Measurements from ENCODE around the gene PAPPA.

Gene PAPPA

DNA sequence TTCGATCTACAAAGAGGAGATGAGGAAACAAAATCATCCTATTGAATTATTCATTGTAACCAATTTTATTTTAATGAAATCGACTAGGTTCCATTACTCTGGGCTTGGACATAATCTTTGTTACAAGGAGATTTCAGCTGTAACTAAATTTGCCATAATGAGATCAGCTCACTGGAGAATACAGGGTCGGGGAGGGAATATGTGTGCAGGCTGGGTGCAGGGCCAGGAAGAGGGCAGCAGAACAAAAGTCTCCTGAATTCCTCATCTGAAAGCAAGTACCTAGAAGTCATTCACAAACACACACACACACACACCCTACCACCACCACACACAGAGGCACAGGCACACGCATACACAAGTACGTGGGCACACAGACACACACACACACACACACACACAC lies 151.2 kb downstream of the PAPPA start:
- DNase-seq (ENCODE audit: low read depth) = no peak
- no peak overlapping the region for H3K4me3 ChIP-seq (ENCODE audit: low read depth, low read length)
- TF ChIP-seq MYC (IDR thresholded peaks at IDR 0.05; ENCODE audit: low read depth, low read length) = no peak
- TF ChIP-seq, protein P1, sequence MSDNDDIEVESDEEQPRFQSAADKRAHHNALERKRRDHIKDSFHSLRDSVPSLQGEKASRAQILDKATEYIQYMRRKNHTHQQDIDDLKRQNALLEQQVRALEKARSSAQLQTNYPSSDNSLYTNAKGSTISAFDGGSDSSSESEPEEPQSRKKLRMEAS (IDR thresholded peaks at IDR 0.05; ENCODE audit: low read depth, low read length) = no peak
- no peak for TF ChIP-seq POLR2A (IDR thresholded peaks at IDR 0.05; ENCODE audit: extremely low read depth, insufficient read length)
- TF ChIP-seq, protein P2, sequence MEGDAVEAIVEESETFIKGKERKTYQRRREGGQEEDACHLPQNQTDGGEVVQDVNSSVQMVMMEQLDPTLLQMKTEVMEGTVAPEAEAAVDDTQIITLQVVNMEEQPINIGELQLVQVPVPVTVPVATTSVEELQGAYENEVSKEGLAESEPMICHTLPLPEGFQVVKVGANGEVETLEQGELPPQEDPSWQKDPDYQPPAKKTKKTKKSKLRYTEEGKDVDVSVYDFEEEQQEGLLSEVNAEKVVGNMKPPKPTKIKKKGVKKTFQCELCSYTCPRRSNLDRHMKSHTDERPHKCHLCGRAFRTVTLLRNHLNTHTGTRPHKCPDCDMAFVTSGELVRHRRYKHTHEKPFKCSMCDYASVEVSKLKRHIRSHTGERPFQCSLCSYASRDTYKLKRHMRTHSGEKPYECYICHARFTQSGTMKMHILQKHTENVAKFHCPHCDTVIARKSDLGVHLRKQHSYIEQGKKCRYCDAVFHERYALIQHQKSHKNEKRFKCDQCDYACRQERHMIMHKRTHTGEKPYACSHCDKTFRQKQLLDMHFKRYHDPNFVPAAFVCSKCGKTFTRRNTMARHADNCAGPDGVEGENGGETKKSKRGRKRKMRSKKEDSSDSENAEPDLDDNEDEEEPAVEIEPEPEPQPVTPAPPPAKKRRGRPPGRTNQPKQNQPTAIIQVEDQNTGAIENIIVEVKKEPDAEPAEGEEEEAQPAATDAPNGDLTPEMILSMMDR (IDR thresholded peaks at IDR 0.05; ENCODE audit: low read depth, low read length) = no peak

GRCh38 chr9:116308076-116308475 lies 154.5 kb downstream of the PAPPA start:
- DNase-seq (ENCODE audit: low read depth) = no peak
- no peak overlapping the region for H3K4me3 ChIP-seq (ENCODE audit: low read depth, low read length)
- TF ChIP-seq MYC (IDR thresholded peaks at IDR 0.05; ENCODE audit: low read depth, low read length) (no peak), POLR2A (IDR thresholded peaks at IDR 0.05; ENCODE audit: extremely low read depth, insufficient read length) (no peak)
- TF ChIP-seq, protein P1 (IDR thresholded peaks at IDR 0.05; ENCODE audit: low read depth, low read length) = no peak
- TF ChIP-seq, protein P2 (IDR thresholded peaks at IDR 0.05; ENCODE audit: low read depth, low read length) = no peak

DNA sequence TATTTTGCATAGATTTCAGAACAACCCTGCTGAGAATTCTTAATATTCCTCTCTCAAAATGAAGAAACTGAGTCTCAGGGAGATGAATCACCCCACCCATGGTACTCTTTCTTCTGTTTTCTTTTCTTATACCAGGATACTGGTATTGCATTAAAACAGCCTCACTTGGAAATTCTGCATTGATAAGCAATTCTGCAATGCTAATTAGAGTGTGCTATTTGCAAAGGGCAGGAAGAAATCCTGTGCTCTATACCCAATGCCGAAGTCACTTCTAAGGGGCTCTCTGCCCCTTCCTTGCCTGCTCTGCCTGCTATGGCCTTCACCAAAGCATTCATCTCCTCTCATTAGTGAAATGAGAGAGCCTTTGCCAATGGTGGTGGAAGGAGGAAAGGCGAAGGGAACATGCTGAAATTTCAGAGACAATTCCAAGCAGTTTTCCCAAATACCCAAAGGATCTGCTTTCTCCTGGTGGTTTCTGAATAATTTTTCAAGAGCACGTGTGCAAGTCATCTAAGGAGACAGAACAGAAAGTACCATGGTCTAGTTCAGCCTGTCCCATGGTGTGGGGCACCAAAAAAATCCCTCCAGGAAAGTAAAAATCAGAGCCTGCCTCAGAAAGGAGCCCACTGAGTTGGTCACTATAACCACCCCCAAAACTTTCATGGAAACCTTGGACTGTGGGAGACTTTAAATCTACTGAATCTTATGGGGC lies 156.5 kb downstream of the PAPPA start:
- no peak overlapping the region for H3K4me3 ChIP-seq (ENCODE audit: low read depth, low read length)
- no peak for DNase-seq (ENCODE audit: low read depth)
- TF ChIP-seq POLR2A (IDR thresholded peaks at IDR 0.05; ENCODE audit: extremely low read depth, insufficient read length) = no peak
- TF ChIP-seq, protein P1 (IDR thresholded peaks at IDR 0.05; ENCODE audit: low read depth, low read length) = no peak
- TF ChIP-seq, protein P2 (IDR thresholded peaks at IDR 0.05; ENCODE audit: low read depth, low read length) = no peak
- TF ChIP-seq MYC (IDR thresholded peaks at IDR 0.05; ENCODE audit: low read depth, low read length) = no peak

DNA sequence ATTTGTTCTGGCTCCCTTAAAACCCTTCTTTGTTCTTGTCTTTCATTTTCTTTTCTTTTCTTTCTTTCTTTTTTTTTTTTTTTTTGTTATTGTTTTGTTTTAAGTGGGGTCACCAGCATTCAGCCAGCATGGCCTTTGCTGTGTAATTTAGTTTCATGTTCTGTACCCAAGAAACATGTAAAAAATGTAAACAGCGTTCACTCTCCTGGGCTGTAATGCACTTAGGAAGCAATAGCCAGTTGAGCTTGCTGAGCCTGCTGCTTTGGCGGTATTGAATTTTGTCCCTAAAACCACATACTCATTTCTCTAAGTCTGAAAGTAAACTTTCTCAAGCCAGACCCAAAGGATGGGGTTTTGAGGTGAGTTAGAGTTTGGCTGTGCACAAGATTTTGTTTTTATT lies 158.6 kb downstream of the PAPPA start:
- TF ChIP-seq POLR2A (IDR thresholded peaks at IDR 0.05; ENCODE audit: extremely low read depth, insufficient read length) (no peak), MYC (IDR thresholded peaks at IDR 0.05; ENCODE audit: low read depth, low read length) (no peak)
- TF ChIP-seq, protein P2 (IDR thresholded peaks at IDR 0.05; ENCODE audit: low read depth, low read length) = no peak
- TF ChIP-seq, protein P1 (IDR thresholded peaks at IDR 0.05; ENCODE audit: low read depth, low read length) = no peak
- no peak for DNase-seq (ENCODE audit: low read depth)
- no peak overlapping the region for H3K4me3 ChIP-seq (ENCODE audit: low read depth, low read length)

DNA sequence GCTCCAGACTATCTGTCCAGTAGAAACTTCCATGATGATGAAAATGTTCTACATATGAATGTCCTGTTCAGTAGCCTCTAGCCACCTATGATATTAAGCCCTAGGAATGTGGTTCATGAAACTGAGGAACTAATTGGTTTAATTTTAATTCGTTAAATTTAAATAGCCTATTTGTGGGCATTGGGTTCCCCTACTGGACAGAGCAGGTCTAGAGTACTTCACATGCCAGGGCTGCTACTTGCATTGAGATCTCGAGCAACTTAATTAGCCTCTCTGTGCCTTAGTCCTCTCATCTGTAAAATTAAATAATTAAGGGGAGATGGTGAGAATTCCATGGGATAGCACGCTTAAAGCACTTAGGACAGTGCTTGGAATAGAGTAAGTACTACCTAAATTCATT lies 160.0 kb downstream of the PAPPA start:
- TF ChIP-seq MYC (IDR thresholded peaks at IDR 0.05; ENCODE audit: low read depth, low read length) = no peak
- TF ChIP-seq, protein P2 (IDR thresholded peaks at IDR 0.05; ENCODE audit: low read depth, low read length) = no peak
- TF ChIP-seq POLR2A (IDR thresholded peaks at IDR 0.05; ENCODE audit: extremely low read depth, insufficient read length) = no peak
- no peak for DNase-seq (ENCODE audit: low read depth)
- H3K4me3 ChIP-seq (ENCODE audit: low read depth, low read length) = no peak overlapping the region
